GM18498 (cell line): ENCODE data around the gene SLAMF8.

Experiments
- ATAC-seq: cut with Tn5 transposase; IDR thresholded peaks from one replicate; pipeline ENCODE4 v1.9.1; 2021; ENCODE audit warnings: mild to moderate bottlenecking, moderate library complexity; ENCODE audit not compliant: unreplicated experiment

The SLAMF8 gene

GRCh38 chr1:159826441-159827101 lies at the start of gene SLAMF8:
SLAMF8 (plus strand) TSS chr1:159826873; CDS start chr1:159826899, 26 bp downstream.
- peak; percentile 59 for ATAC-seq

GRCh38 chr1:159778266-159778665 lies 48.4 kb upstream of the SLAMF8 start:
- ATAC-seq: no peak

GRCh38 chr1:159779403-159779851 lies 47.2 kb upstream of the SLAMF8 start:
- no peak for ATAC-seq

- peak; percentile 99 for ATAC-seq
Observed at GRCh38 chr1:159780583-159781582, 45.8 kb upstream of the SLAMF8 start, which contains the start of gene DUSP23. DUSP23 (plus strand) TSS chr1:159780962; CDS start chr1:159781101, 139 bp downstream.

- ATAC-seq: no peak
Observed at GRCh38 chr1:159781992-159782391, 44.7 kb upstream of the SLAMF8 start.

- ATAC-seq: no peak
Observed at GRCh38 chr1:159783724-159784123, 42.9 kb upstream of the SLAMF8 start.

GRCh38 chr1:159786465-159786864 lies 40.2 kb upstream of the SLAMF8 start:
- ATAC-seq: no peak

GRCh38 chr1:159786966-159787365 lies 39.7 kb upstream of the SLAMF8 start:
- no peak for ATAC-seq

GRCh38 chr1:159790237-159790917 lies 36.3 kb upstream of the SLAMF8 start:
- ATAC-seq: no peak

GRCh38 chr1:159791031-159791430 lies 35.6 kb upstream of the SLAMF8 start:
- no peak for ATAC-seq

- ATAC-seq: no peak
Observed at GRCh38 chr1:159791461-159791860, 35.2 kb upstream of the SLAMF8 start.

GRCh38 chr1:159795534-159795933 lies 31.1 kb upstream of the SLAMF8 start:
- no peak for ATAC-seq

- no peak for ATAC-seq
Observed at GRCh38 chr1:159798893-159799292, 27.8 kb upstream of the SLAMF8 start.

- no peak for ATAC-seq
Observed at GRCh38 chr1:159799446-159799985, 27.2 kb upstream of the SLAMF8 start.

- ATAC-seq: peak; percentile 80
Observed at GRCh38 chr1:159800177-159800930, 26.3 kb upstream of the SLAMF8 start.

- ATAC-seq: no peak
Observed at GRCh38 chr1:159802111-159802510, 24.6 kb upstream of the SLAMF8 start, which contains the start of gene FCRL6. FCRL6 (plus strand) TSS chr1:159802360; CDS start chr1:159802425, 65 bp downstream.

GRCh38 chr1:159803956-159804689 lies 22.6 kb upstream of the SLAMF8 start:
- ATAC-seq: no peak

- no peak for ATAC-seq
Observed at GRCh38 chr1:159804924-159805323, 21.7 kb upstream of the SLAMF8 start.

GRCh38 chr1:159815926-159816325 lies 10.7 kb upstream of the SLAMF8 start:
- ATAC-seq: no peak
